BJ (cell line): ENCODE measurements around the gene TMEM47. TPM values are rescaled to one million over a fixed set of nuclear protein-coding genes. Genes with fewer than 3 reads are reported as not detected.
A peak's percentile ranks its signal among the peaks of the same experiment; 100 is the strongest.

Experiments
- CTCF ChIA-PET: fragments of 350-600 bp; formaldehyde crosslinking; extraction: SDS; loops from one replicate; lab custom pipeline; 2021; ENCODE audit warnings: antibody characterized with exemption, inconsistent platforms; lab: Yijun Ruan, JAX
- POLR2A ChIA-PET: fragments of 300-600 bp; sonication (Branson Sonifier 250); formaldehyde crosslinking; extraction: SDS; loops from one replicate; lab custom pipeline; 2021; ENCODE audit warnings: antibody characterized with exemption; lab: Charles Lee
- DNase-seq: peaks from one replicate; pipeline ENCODE4 v3.0.0-alpha.2; 2011; ENCODE audit warnings: low read depth
- H3K27me3 ChIP-seq: 2 replicates; pipeline ENCODE4 v1.6.0; 2011; ENCODE audit warnings: low read length; ENCODE audit not compliant: control insufficient read depth, insufficient read depth
- H3K36me3 ChIP-seq: 2 replicates; pipeline ENCODE4 v1.5.1; 2011; ENCODE audit warnings: low read length; ENCODE audit not compliant: control insufficient read depth, insufficient read depth
- H3K4me3 ChIP-seq: 2 replicates; pipeline ENCODE4 v1.5.1; 2011; ENCODE audit warnings: low read depth, mild to moderate bottlenecking, control low read depth, low read length
- CTCF ChIP-seq: IDR thresholded peaks from 2 replicates; pipeline ENCODE4 v1.5.1; 2011; ENCODE audit warnings: low read depth, mild to moderate bottlenecking, control low read depth, inconsistent platforms, low read length, moderate library complexity; ENCODE audit not compliant: insufficient read depth
- polyA plus RNA-seq: library from polyadenylated mRNA; depleted of rRNA; stranded (reverse); fragments of >200 nt; gene quantifications from 2 replicates; pipeline ENCODE4 v1.2.3, GENCODE V29; 2011

Gene TMEM47
- polyA plus RNA-seq, 1 experiment = 56.9 TPM

- CTCF ChIA-PET = interaction anchor here (0.7 to 1.3 kb wide), 6 partner anchors 15 to 460 kb away, joined by 3 to 5 read pairs (median 4); no protein-coding TSS in a partner anchor
- H3K4me3 ChIP-seq = no peak overlapping the region
- H3K36me3 ChIP-seq = no peaks in the 10 kb centered on the region; the same call in none of the 2 replicates
- POLR2A ChIA-PET = no interaction called here
- peak; percentile 30 for TF ChIP-seq CTCF
- no peaks in the 10 kb centered on the region for H3K27me3 ChIP-seq
- no peak for DNase-seq
These were observed 19.0 kb downstream of the TMEM47 start for GRCh38 chrX:34638116-34638515.

- no peaks in the 10 kb centered on the region for H3K27me3 ChIP-seq
- no peak for TF ChIP-seq CTCF
- H3K36me3 ChIP-seq = no peaks in the 10 kb centered on the region; the same call in none of the 2 replicates
- no peak overlapping the region for H3K4me3 ChIP-seq
- ChIA-PET POLR2A (no interaction called here), CTCF (no interaction called here)
- no peak for DNase-seq
These were observed 22.7 kb downstream of the TMEM47 start for GRCh38 chrX:34634349-34634748.

- Histone ChIP-seq H3K4me3 (no peak overlapping the region), H3K36me3 (no peaks in the 10 kb centered on the region; the same call in none of the 2 replicates), H3K27me3 (no peaks in the 10 kb centered on the region)
- ChIA-PET CTCF (no interaction called here), POLR2A (no interaction called here)
- no peak for TF ChIP-seq CTCF
- no peak for DNase-seq
These were observed 24.7 kb downstream of the TMEM47 start for GRCh38 chrX:34632384-34632783.

- no peak for DNase-seq
- Histone ChIP-seq H3K4me3 (no peak overlapping the region), H3K27me3 (no peaks in the 10 kb centered on the region), H3K36me3 (no peaks in the 10 kb centered on the region; the same call in none of the 2 replicates)
- ChIA-PET CTCF (no interaction called here), POLR2A (no interaction called here)
- TF ChIP-seq CTCF = no peak
These were observed 25.4 kb downstream of the TMEM47 start for GRCh38 chrX:34631479-34632220.

- ChIA-PET POLR2A (no interaction called here), CTCF (no interaction called here)
- DNase-seq = peak; percentile 34
- no peak for TF ChIP-seq CTCF
- Histone ChIP-seq H3K4me3 (no peak overlapping the region), H3K36me3 (no peaks in the 10 kb centered on the region; the same call in 1 of the 2 replicates), H3K27me3 (no peaks in the 10 kb centered on the region)
These were observed 27.5 kb downstream of the TMEM47 start for GRCh38 chrX:34629572-34629971.
